Choroid plexus epithelial cell (primary cell): ENCODE measurements around the gene CHN2.

Experiments used
- DNase-seq: peaks from one replicate; pipeline ENCODE4 v3.0.0-alpha.2; 2010; ENCODE audit warnings: low read depth
- H3K4me3 ChIP-seq: 2 replicates; pipeline ENCODE4 v1.5.1; 2011; ENCODE audit warnings: low read depth, mild to moderate bottlenecking, control low read depth, low read length, moderate library complexity
- TF ChIP-seq, protein P1 (sequence below): conservative IDR thresholded peaks from 2 replicates; pipeline ENCODE4 v1.5.1; 2011; ENCODE audit warnings: low read depth, mild to moderate bottlenecking, control low read depth, inconsistent platforms, low read length, moderate library complexity

CHN2 gene

GRCh38 chr7:29340696-29341095 is 146.1 kb downstream of the CHN2 start:
- H3K4me3 ChIP-seq = no peak overlapping the region
- DNase-seq = no peak
- TF ChIP-seq, protein P1, sequence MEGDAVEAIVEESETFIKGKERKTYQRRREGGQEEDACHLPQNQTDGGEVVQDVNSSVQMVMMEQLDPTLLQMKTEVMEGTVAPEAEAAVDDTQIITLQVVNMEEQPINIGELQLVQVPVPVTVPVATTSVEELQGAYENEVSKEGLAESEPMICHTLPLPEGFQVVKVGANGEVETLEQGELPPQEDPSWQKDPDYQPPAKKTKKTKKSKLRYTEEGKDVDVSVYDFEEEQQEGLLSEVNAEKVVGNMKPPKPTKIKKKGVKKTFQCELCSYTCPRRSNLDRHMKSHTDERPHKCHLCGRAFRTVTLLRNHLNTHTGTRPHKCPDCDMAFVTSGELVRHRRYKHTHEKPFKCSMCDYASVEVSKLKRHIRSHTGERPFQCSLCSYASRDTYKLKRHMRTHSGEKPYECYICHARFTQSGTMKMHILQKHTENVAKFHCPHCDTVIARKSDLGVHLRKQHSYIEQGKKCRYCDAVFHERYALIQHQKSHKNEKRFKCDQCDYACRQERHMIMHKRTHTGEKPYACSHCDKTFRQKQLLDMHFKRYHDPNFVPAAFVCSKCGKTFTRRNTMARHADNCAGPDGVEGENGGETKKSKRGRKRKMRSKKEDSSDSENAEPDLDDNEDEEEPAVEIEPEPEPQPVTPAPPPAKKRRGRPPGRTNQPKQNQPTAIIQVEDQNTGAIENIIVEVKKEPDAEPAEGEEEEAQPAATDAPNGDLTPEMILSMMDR = no peak

- no peak overlapping the region for H3K4me3 ChIP-seq
- no peak for DNase-seq
- TF ChIP-seq, protein P1 = no peak
Observed at GRCh38 chr7:29341156-29341555, 146.6 kb downstream of the CHN2 start.

- H3K4me3 ChIP-seq = no peak overlapping the region
- no peak for DNase-seq
- TF ChIP-seq, protein P1 = no peak
Observed at GRCh38 chr7:29342761-29343160, 148.2 kb downstream of the CHN2 start.

DNA sequence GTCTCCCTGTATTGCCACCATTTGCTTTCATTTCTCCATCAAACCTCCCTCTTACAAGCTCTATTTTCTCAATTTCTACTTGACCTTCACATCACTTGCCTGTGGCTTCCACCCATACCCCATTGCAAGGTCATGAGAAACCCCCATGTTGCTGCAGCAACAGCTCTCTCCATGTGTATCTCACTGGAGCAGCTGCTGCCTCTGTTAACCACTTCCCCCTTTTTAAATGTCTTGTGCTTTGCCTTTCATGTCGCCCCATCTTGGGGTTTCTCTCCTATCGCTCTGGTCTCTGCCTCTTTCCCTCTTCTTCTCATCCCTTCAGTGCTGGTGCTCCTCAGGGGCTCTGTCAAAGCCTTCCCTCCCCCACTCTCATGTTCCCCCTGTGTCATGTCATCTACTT is 148.8 kb downstream of the CHN2 start:
- TF ChIP-seq, protein P1 = no peak
- no peak for DNase-seq

DNA sequence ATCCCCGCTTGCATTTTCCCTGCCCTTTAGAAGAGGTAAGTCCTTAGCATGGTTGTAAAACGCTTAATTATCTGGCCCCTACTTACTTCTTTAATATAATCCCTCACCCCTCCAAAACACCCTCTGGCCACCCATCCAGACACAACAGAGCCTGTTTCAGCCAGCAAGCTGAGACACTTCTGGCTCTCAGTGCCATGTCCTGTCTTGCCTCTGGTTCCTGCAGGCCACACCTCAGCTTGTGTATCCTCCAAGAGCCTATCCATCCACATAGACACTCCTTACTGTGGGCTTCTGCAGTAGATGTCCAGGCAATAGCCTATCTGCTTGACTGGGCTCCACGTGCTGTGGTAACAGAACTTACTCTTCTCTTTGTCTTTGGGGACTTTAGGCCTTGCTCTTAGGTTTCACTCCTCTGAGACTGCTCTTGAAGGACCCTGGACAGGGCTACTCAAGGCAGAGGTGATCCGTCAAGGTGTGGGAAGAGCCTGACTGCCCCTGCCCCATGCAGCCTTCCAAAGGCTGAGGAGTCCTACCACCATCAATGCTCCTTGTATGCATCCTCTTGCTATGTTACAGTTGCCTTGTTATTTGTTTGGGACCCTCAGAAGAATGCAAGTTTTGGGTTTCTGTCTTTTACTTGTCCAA is 149.9 kb downstream of the CHN2 start:
- no peak overlapping the region for H3K4me3 ChIP-seq
- DNase-seq = no peak
- TF ChIP-seq, protein P1 = no peak

More for the DNA sequence above, 148.8 kb downstream of the CHN2 start:
- H3K4me3 ChIP-seq = no peak overlapping the region

DNA sequence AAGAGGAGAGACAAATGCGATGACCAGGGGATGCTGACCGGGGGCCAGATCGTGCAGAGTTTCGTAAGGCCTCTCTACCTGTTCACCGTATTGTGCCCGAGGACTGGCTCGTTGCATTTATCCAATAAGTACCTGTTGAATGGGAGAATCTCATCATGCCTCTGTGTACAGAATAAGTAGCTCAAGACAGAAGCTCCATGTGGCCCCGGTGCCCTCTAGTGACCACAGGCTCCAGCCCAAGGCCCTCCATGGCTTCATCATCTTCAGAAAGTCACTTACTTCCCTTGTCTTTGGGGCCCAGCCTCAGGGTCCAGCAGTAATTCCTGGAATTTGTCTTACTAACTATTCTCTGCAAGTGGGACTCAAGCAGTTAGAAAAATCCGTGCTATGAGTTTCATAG is 151.0 kb downstream of the CHN2 start:
- no peak overlapping the region for H3K4me3 ChIP-seq
- DNase-seq = peak; percentile 47
- TF ChIP-seq, protein P1 = peak; percentile 46
